ENCODE results near the gene P3H2.

- TF ChIP-seq EZH2 (IDR thresholded peaks at IDR 0.05; ENCODE audit: borderline replicate concordance, low read length) (no peak), CTCF (conservative IDR thresholded peaks at IDR 0.05 in 1 of 2, IDR thresholded peaks at IDR 0.05 in 1 of 2; ENCODE audit: extremely low read depth in 1 of 2, insufficient read depth in 1 of 2, low read depth in 1 of 2, low read length in 2 of 2) (no peak)
Observed at GRCh38 chr3:190008432-190008831, 112.3 kb downstream of the P3H2 start.

Data from mammary epithelial cell (primary cell).